Suprapubic skin (tissue), 4 donors: ENCODE measurements around the gene HNRNPA0. TPM values are rescaled to one million over a fixed set of nuclear protein-coding genes. Genes with fewer than 3 reads are reported as not detected.

Experiments used
- DNase-seq, 2 donors: peaks; one replicate each; pipeline ENCODE4 v3.0.0-alpha.2; 2019; ENCODE audit warnings: low spot score in 2 of 2
- H3K27ac ChIP-seq: fragments of 200-600 bp; sonication (generic); one replicate; pipeline ENCODE4 v1.5.1; 2019
- H3K27me3 ChIP-seq: fragments of 200-600 bp; sonication (generic); one replicate; pipeline ENCODE4 v1.5.1; 2019
- H3K36me3 ChIP-seq: fragments of 200-600 bp; sonication (generic); one replicate; pipeline ENCODE4 v1.5.1; 2019
- H3K4me1 ChIP-seq: fragments of 200-600 bp; sonication (generic); one replicate; pipeline ENCODE4 v1.5.1; 2019
- H3K4me3 ChIP-seq: fragments of 200-600 bp; sonication (generic); one replicate; pipeline ENCODE4 v1.5.1; 2019; ENCODE audit warnings: mild to moderate bottlenecking
- H3K9me3 ChIP-seq: fragments of 200-600 bp; sonication (generic); one replicate; pipeline ENCODE4 v1.5.1; 2019
- CTCF ChIP-seq, 2 donors: fragments of 200-600 bp in 1 of 2; fragments of 450-650 bp in 1 of 2; sonication (generic) in 1 of 2; IDR thresholded peaks; one replicate each; pipeline ENCODE4 v1.5.1; 2016 to 2019; ENCODE audit warnings: antibody characterized with exemption in 2 of 2, mild to moderate bottlenecking in 1 of 2, moderate library complexity in 1 of 2
- EP300 ChIP-seq: sonication (generic); formaldehyde crosslinking; IDR thresholded peaks from one replicate; pipeline ENCODE4 v1.6.1; 2017; ENCODE audit warnings: antibody characterized with exemption
- POLR2A ChIP-seq, 2 donors: fragments of 450-650 bp; IDR thresholded peaks; one replicate each; pipeline ENCODE4 v1.6.1; 2017; ENCODE audit warnings: antibody characterized with exemption in 2 of 2, mild to moderate bottlenecking in 2 of 2, moderate library complexity in 2 of 2
- POLR2AphosphoS5 ChIP-seq, 3 donors: sonication (generic); formaldehyde crosslinking; IDR thresholded peaks; one replicate each; pipeline ENCODE4 v1.6.1; 2017; ENCODE audit warnings: antibody characterized with exemption in 3 of 3
- WGBS: methylation state at CpG from one replicate; pipeline ENCODE4 v1.1.5; 2018; 5-methylcytosine and 5-hydroxymethylcytosine counted together
- total RNA-seq, 4 donors: library from RNA; depleted of rRNA; stranded (reverse); fragments of >200 nt; gene quantifications; one replicate each; pipeline ENCODE4 v1.1.0, GENCODE V29; 2016

HNRNPA0 gene
- 1 to 10 TPM; 7.6 to 9.8 (median 8.7) TPM for total RNA-seq

DNA sequence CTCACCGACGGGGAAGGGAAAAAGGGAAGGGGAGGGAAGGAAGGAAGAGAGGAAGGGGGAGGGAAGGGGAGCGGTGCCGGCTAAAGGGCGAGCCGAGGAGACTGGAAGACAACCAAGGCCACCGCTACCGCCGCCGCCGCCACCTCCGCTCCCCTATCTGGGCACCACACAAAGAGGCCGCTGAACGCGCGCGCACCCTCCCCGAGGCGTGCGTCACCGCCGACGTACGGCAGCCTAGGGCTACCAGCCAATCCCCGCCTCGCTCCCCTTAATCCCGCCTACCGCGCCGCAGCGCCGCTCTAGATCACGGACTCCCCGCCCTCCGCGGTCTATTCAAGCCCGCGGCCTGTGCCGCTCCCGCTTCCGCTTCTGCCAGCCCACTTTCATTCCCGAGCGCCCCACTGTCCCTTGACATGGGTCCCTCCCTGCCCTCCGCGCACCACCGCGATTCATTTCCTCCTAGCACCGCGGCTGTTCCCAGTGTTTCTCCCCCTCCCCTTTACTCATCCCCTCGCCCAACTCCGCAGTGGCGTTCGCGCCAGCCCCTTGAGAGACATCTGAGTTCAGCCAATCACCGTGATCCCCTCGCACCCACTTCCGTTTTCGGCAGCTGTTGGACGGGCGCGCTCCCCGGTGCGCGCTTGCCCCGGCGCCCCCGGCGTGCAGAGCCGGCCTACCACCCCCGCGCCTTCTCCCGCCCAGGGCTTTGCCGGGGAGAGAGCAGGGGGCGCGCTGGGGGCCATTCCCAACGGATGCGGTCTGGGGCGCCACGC, at the start of gene HNRNPA0:
Gene HNRNPA0 (minus strand): TSS at position 176 of the 773 bp plus-strand sequence. CDS start 297 bp downstream, outside the sequence.
- H3K4me1 ChIP-seq = peaks cover 37% of the 10 kb centered on the region
- no peaks in the 10 kb centered on the region for H3K27me3 ChIP-seq
- no peaks in the 10 kb centered on the region for H3K36me3 ChIP-seq
- H3K4me3 ChIP-seq = peak within 1 kb of the TSS; percentile 66
- H3K27ac ChIP-seq = peak within 1 kb of the TSS; percentile 100
- no peaks in the 10 kb centered on the region for H3K9me3 ChIP-seq
- under 1% methylated on average over 72 of the region's 79 CpGs for WGBS
- TF ChIP-seq POLR2A (IDR thresholded peaks at IDR 0.05) (peak; percentile 88 to 97), POLR2AphosphoS5 (IDR thresholded peaks at IDR 0.05) (peak; percentile 30 to 63 (median 52)), EP300 (no peak), CTCF (IDR thresholded peaks at IDR 0.05) (no peak)
- peak; percentile 98 to 99 for DNase-seq

DNA sequence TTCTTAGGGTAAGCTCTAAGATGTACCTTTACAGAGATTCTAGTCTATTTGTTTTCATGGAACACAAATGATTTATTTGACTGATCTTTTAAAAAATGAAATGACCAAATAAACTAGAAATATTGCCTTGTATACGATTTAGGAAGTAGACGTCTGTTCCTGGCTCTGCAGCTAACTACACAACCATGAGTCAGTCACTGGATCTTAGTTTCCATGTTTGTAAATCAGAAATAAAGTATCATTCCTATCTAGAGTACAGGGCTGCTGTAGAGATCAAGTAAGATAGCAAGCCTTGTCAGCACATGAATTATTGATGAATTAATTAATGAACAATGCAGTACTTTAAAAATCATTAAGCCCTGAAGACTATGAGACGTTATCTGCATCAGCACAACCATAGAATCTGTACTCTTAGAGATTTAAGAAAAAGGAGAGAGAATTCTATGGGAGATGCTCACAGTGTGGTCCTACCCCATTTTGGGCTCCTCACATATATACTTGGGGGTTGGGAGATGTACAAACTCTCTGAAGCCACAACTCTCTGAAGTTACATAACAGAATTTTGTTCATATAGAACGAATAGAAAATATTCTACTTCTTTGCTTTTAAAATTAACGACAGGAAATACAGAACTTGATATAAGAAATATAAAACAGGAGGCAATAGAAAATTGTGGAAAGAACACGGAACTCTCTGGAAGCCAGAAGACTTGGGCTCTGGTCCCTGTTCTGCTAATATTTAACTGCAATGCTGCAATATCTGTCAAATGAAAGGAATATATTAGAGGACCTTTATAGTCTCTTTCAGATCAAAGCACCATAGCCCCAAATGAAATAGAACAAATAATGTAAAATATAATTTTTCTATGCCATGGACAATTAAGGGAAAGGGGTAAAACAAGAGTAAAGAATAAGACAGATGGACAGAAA, 48.4 kb upstream of the HNRNPA0 start:
- Histone ChIP-seq H3K4me3 (no peak overlapping the region), H3K4me1 (no peaks in the 10 kb centered on the region), H3K27me3 (no peaks in the 10 kb centered on the region), H3K36me3 (no peaks in the 10 kb centered on the region), H3K9me3 (no peaks in the 10 kb centered on the region), H3K27ac (no peak overlapping the region)
- TF ChIP-seq EP300 = no peak
- no peak for TF ChIP-seq POLR2AphosphoS5 (IDR thresholded peaks at IDR 0.05)
- TF ChIP-seq POLR2A (IDR thresholded peaks at IDR 0.05) = no peak
- TF ChIP-seq CTCF (IDR thresholded peaks at IDR 0.05) = no peak
- DNase-seq = no peak
- WGBS = 60% methylated on average over 6 of the region's 6 CpGs

DNA sequence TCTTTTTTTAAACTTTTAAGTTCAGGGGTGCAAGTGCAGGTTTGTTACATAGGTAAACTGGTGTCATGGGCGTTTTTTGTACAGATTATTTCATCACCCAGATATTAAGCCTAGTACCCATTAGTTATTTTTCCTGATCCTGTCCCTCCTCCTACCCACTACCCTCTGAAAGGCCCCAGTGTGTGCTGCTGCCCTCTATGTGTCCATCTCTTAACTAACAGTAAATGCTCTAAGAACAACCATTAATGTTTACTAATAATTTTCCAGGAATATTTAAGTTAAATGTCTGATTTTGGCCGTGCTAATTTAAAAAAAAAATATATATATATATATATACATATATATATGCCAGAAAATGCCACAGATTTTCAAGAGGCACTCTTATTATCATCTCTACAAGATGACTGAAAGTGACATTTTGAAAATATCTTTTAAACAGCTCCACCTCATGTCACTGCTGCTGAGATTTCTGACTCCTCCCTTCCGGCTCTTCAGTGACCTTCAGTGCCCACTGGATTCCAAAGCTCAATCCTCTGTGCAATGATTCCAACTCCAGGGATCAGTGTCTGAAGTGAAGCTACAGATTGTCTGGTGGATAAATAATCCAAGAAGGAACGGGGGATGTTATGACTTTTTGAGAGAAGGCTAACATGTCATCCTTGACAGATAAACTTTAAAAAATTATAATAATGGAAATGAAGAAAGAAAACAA, 46.7 kb upstream of the HNRNPA0 start:
- Histone ChIP-seq H3K9me3 (no peaks in the 10 kb centered on the region), H3K4me3 (no peak overlapping the region), H3K4me1 (no peaks in the 10 kb centered on the region), H3K36me3 (no peaks in the 10 kb centered on the region), H3K27me3 (no peaks in the 10 kb centered on the region), H3K27ac (no peak overlapping the region)
- TF ChIP-seq EP300 (no peak), POLR2AphosphoS5 (IDR thresholded peaks at IDR 0.05) (no peak), POLR2A (IDR thresholded peaks at IDR 0.05) (no peak), CTCF (IDR thresholded peaks at IDR 0.05) (no peak)
- no peak for DNase-seq
- 76% methylated on average over 4 of the region's 4 CpGs for WGBS

DNA sequence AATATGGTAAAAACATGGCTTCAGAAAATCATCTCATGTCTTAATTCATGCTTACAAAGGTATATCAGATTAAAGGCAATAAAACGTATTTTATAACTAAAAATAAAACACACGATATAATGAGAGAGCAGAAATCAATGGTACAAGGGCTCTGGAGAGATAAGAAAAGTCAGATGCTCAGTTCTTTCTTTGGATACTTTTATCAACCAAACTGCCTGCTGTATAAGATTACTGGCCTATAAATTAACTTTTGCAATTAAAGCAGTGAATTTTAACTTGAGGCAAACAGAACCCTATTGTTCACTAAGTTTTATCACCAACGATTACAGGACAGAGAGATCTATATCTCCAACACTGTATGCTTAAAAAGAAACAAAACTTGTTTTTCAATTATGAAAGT, 42.1 kb upstream of the HNRNPA0 start:
- DNase-seq = no peak
- Histone ChIP-seq H3K27me3 (no peaks in the 10 kb centered on the region), H3K27ac (no peak overlapping the region), H3K9me3 (no peaks in the 10 kb centered on the region), H3K4me1 (no peaks in the 10 kb centered on the region), H3K36me3 (no peaks in the 10 kb centered on the region), H3K4me3 (no peak overlapping the region)
- TF ChIP-seq POLR2A (IDR thresholded peaks at IDR 0.05) (no peak), POLR2AphosphoS5 (IDR thresholded peaks at IDR 0.05) (no peak), EP300 (no peak), CTCF (IDR thresholded peaks at IDR 0.05) (no peak)
- 54% methylated on average over 3 of the region's 3 CpGs for WGBS
